Transverse colon (tissue), 4 donors: Measurements from ENCODE around the gene GLIS1.

Experiments used
- CTCF ChIP-seq, 5 experiments: fragments of 200-600 bp in 3 of 5; fragments of 450-650 bp in 2 of 5; sonication (generic) in 3 of 5; IDR thresholded peaks; 1 replicate in 2 of 5; 2 replicates in 3 of 5; pipeline ENCODE4 v1.5.1; 2016 to 2017; ENCODE audit warnings: antibody characterized with exemption in 5 of 5, inconsistent platforms in 3 of 5, mild to moderate bottlenecking in 2 of 5, moderate library complexity in 1 of 5
- EP300 ChIP-seq: sonication (generic); formaldehyde crosslinking; IDR thresholded peaks from one replicate; pipeline ENCODE4 v1.6.1; 2017; ENCODE audit warnings: antibody characterized with exemption, low read depth
- POLR2A ChIP-seq: fragments of 450-650 bp; IDR thresholded peaks from one replicate; pipeline ENCODE4 v1.6.1; 2016; ENCODE audit warnings: antibody characterized with exemption, mild to moderate bottlenecking, moderate library complexity
- POLR2AphosphoS5 ChIP-seq, 3 donors: sonication (generic); formaldehyde crosslinking; IDR thresholded peaks; one replicate each; pipeline ENCODE4 v1.6.1; 2016; ENCODE audit warnings: antibody characterized with exemption in 3 of 3

DNA sequence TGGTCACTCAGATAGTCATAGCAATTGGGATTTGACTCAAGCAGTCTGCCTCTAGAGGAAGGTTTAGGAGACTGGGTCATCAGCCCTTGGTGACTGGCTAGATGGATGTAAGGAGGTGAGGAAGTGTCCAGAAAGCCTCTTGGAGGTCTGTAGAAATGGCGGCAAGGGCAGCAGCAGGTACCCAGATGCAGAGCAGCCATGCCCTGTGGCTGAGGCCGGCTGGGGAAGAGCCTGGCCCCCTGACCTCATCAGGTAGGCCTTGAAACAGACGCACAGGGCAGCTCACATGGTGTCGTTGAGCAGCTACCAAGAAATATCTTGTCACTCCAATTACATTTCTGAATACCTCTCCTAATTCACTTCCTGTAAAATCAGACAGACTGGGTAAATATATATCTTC, 181.6 kb downstream of the GLIS1 start:
- TF ChIP-seq EP300 (no peak), POLR2A (no peak), CTCF (IDR thresholded peaks at IDR 0.05) (no peak), POLR2AphosphoS5 (IDR thresholded peaks at IDR 0.05) (no peak)
